Mesendoderm (in vitro differentiated cells): ENCODE data around the gene CDH23.

Experiments used
- DNase-seq: peaks from one replicate; pipeline ENCODE4 v3.0.0; 2013
- H2AK5ac ChIP-seq: 2 replicates; pipeline ENCODE4 v1.6.1; 2013; ENCODE audit warnings: low read length, inconsistent platforms
- H2BK120ac ChIP-seq: 2 replicates; pipeline ENCODE4 v1.6.1; 2013; ENCODE audit warnings: low read depth, mild to moderate bottlenecking, low read length, moderate library complexity, mixed read lengths
- H2BK15ac ChIP-seq: replicated peaks from 2 replicates; pipeline ENCODE4 v1.6.1; 2013; ENCODE audit warnings: low read depth, mild to moderate bottlenecking, moderate library complexity
- H2BK5ac ChIP-seq: 2 replicates; pipeline ENCODE4 v1.6.1; 2013; ENCODE audit warnings: low read length, inconsistent platforms
- H3K18ac ChIP-seq: 2 replicates; pipeline ENCODE4 v1.6.1; 2013; ENCODE audit warnings: mild to moderate bottlenecking, low read length, mixed read lengths
- H3K23ac ChIP-seq: one replicate; pipeline ENCODE4 v1.6.1; 2013; ENCODE audit warnings: low read length
- H3K27ac ChIP-seq: 2 replicates; pipeline ENCODE4 v1.5.1; 2013; ENCODE audit warnings: low read depth, mild to moderate bottlenecking, inconsistent platforms, low read length, moderate library complexity
- H3K27me3 ChIP-seq: 2 replicates; pipeline ENCODE4 v1.6.1; 2013; ENCODE audit warnings: low read length, control low read depth, mild to moderate bottlenecking, inconsistent platforms; ENCODE audit not compliant: insufficient read depth, poor library complexity
- H3K36me3 ChIP-seq: 2 replicates; pipeline ENCODE4 v1.6.1; 2013; ENCODE audit warnings: low read length, inconsistent platforms; ENCODE audit not compliant: control insufficient read depth, insufficient read depth
- H3K4ac ChIP-seq: one replicate; pipeline ENCODE4 v1.6.1; 2013; ENCODE audit warnings: low read depth, mild to moderate bottlenecking, low read length, moderate library complexity
- H3K4me1 ChIP-seq: 2 replicates; pipeline ENCODE4 v1.6.1; 2013; ENCODE audit warnings: low read depth, low read length, inconsistent platforms; ENCODE audit not compliant: control insufficient read depth
- H3K4me2 ChIP-seq: 2 replicates; pipeline ENCODE4 v1.6.1; 2013; ENCODE audit warnings: low read length
- H3K4me3 ChIP-seq: 2 replicates; pipeline ENCODE4 v1.5.1; 2013; ENCODE audit warnings: mild to moderate bottlenecking, low read length
- H3K56ac ChIP-seq: one replicate; pipeline ENCODE4 v1.6.1; 2013; ENCODE audit warnings: low read length
- H3K79me1 ChIP-seq: 2 replicates; pipeline ENCODE4 v1.6.1; 2013; ENCODE audit warnings: low read length, inconsistent platforms
- H3K79me2 ChIP-seq: 2 replicates; pipeline ENCODE4 v1.6.1; 2013; ENCODE audit warnings: mild to moderate bottlenecking, low read length; ENCODE audit not compliant: control insufficient read depth, insufficient read depth
- H3K9ac ChIP-seq: 2 replicates; pipeline ENCODE4 v1.6.1; 2013; ENCODE audit warnings: low read length, inconsistent platforms
- H4K5ac ChIP-seq: one replicate; pipeline ENCODE4 v1.6.1; 2013; ENCODE audit warnings: low read length
- H4K8ac ChIP-seq: one replicate; pipeline ENCODE4 v1.6.1; 2013; ENCODE audit warnings: low read depth, mild to moderate bottlenecking, control low read depth, low read length, moderate library complexity
- WGBS: extraction: QIAGEN DNeasy Blood & Tissue Kit; methylation state at CpG from one replicate; pipeline ENCODE4 v1.1.7; 2013; ENCODE audit warnings: low lambda C conversion rate, missing lambda C conversion rate; ENCODE audit not compliant: insufficient coverage; ENCODE audit errors: extremely low coverage; 5-methylcytosine and 5-hydroxymethylcytosine counted together

Gene CDH23

DNA sequence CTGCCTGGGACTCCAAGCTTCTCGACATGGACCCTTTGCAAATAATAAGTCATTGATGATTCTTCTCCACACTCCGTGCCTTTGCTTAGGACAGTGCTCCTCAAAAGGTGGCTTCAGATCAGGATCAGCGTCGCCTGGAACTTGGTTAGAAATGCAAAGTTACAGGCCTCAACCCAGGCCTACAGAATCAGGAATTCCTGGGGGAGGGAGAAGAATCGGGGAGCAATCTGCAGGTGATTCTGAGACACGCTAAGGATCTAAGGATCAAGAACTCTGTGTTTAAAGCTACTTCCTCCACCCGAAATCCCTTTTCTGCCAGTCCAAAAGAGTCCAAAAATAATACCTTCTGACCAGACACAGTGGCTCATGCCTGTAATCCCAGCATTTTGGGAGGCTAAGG is 244.7 kb downstream of the CDH23 start:
- no peaks in the 10 kb centered on the region for H3K36me3 ChIP-seq
- peak overlapping the region; percentile 27 for H3K56ac ChIP-seq
- H3K9ac ChIP-seq, result no peak overlapping the region
- H3K79me1 ChIP-seq, result no peaks in the 10 kb centered on the region
- H2BK15ac ChIP-seq, result no peak overlapping the region
- no peak overlapping the region for H2BK5ac ChIP-seq
- no peaks in the 10 kb centered on the region for H3K79me2 ChIP-seq
- H2AK5ac ChIP-seq, result no peak overlapping the region
- no peak overlapping the region for H3K4me3 ChIP-seq
- H4K8ac ChIP-seq, result no peak overlapping the region
- no CpG with 5 or more reads among the region's 7 CpGs for whole genome bisulfite sequencing
- H3K27ac ChIP-seq, result no peak overlapping the region
- no peak overlapping the region for H3K4ac ChIP-seq
- H3K4me2 ChIP-seq, result no peak overlapping the region
- H3K27me3 ChIP-seq, result no peaks in the 10 kb centered on the region
- no peak overlapping the region for H3K23ac ChIP-seq
- no peak overlapping the region for H2BK120ac ChIP-seq
- no peak overlapping the region for H4K5ac ChIP-seq
- no peak for DNase-seq
- peaks cover 19% of the 10 kb centered on the region for H3K4me1 ChIP-seq
- H3K18ac ChIP-seq, result no peak overlapping the region

DNA sequence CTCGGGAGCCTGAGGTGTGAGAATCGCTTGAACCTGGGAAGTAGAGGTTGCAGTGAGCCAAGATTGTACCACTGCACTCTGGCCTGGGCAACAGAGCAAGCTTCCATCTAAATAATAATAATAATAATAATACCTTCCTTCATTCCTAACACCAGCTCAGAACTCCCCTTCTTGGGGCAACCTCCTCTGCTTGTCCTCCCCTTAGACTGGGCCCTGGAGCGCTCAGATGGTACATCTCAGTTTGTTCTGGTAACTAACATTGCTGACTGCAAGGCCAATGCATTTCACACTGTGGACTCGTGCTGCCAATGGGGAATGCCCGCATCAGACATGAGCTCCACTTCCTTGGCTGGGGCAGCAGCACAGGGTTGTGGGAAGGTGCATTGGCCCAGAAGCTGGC is 245.3 kb downstream of the CDH23 start:
- Histone ChIP-seq H3K79me1 (no peaks in the 10 kb centered on the region), H2AK5ac (no peak overlapping the region), H3K18ac (no peak overlapping the region), H3K4ac (no peak overlapping the region), H3K4me1 (peaks cover 19% of the 10 kb centered on the region), H3K23ac (no peak overlapping the region), H3K4me2 (no peak overlapping the region), H4K5ac (no peak overlapping the region), H3K4me3 (no peak overlapping the region), H4K8ac (no peak overlapping the region), H2BK5ac (no peak overlapping the region), H3K27me3 (no peaks in the 10 kb centered on the region), H3K56ac (no peak overlapping the region), H3K36me3 (no peaks in the 10 kb centered on the region), H3K79me2 (no peaks in the 10 kb centered on the region), H2BK15ac (no peak overlapping the region), H2BK120ac (no peak overlapping the region), H3K9ac (no peak overlapping the region), H3K27ac (no peak overlapping the region)
- no peak for DNase-seq
- no CpG with 5 or more reads among the region's 5 CpGs for WGBS

DNA sequence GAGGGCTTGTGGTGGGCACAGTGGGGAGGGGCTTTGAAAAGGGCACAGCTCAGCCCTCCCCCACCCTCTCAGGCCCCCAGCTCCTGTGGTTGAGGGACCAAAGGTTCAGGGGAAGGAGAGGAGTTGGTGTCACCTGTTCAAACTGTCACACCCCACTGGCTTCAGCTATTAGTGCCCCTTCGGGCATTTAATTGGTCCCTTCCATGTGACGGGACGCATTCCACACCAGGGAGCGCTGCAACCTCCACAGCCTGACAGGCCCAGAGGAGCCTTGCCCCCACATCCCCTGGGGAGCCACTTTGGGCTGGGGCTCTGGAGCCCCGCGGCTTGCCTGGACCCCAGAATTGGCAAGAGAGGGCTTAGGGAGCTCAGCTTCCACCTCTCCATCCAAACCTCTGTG is 247.2 kb downstream of the CDH23 start:
- Histone ChIP-seq H3K27me3 (no peaks in the 10 kb centered on the region), H3K79me2 (no peaks in the 10 kb centered on the region), H3K79me1 (no peaks in the 10 kb centered on the region), H3K4me3 (no peak overlapping the region), H3K4me1 (peaks cover 14% of the 10 kb centered on the region), H2BK120ac (no peak overlapping the region), H3K9ac (no peak overlapping the region), H3K4me2 (no peak overlapping the region), H3K18ac (no peak overlapping the region), H4K5ac (no peak overlapping the region), H3K56ac (no peak overlapping the region), H4K8ac (no peak overlapping the region), H3K4ac (no peak overlapping the region), H2BK15ac (no peak overlapping the region), H2BK5ac (no peak overlapping the region), H2AK5ac (no peak overlapping the region), H3K27ac (no peak overlapping the region), H3K36me3 (no peaks in the 10 kb centered on the region), H3K23ac (no peak overlapping the region)
- WGBS, result no CpG with 5 or more reads among the region's 6 CpGs
- no peak for DNase-seq

DNA sequence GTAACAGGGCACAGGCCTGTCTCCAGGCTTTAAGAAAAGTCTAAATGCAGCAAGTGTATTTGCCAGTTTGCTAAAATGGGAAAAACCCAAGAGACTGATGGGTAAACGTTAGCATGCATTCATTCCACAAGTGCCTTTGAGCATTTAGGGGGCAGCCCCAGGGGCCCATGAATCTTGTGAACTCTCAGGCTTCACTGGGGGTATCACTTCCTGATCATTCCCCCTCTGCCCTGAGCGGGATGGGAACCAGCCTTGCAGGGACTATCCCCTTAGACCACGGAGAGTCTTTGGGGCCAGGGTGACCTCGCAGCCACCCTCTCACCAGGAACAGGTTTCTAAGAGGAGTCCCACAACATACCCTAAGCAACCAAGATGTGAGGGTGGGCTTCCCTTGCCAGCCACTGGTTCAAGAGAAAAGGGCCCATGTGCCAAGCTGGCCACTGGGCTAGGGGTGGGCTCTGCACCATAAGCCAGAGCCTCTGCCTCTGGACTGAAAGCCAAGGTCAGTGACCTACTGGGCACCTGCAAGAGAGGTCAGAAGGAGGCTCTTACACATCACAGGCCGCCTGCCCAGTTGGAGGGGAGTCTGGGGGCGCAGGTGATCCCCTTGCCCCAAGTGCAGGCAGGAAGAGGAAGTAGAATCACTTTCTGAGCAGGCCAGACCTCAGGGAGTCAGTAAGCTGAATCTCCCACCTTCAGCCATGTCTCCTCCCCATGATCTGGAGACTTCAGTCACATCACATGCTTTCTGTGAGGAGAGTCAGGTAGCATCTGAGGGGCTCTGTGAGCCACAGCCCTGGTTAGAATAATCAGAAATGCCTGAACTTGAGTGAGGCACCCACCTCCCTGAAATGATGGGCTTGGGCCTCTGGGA is 247.8 kb downstream of the CDH23 start:
- Histone ChIP-seq H2BK5ac (no peak overlapping the region), H3K36me3 (no peaks in the 10 kb centered on the region)

DNA sequence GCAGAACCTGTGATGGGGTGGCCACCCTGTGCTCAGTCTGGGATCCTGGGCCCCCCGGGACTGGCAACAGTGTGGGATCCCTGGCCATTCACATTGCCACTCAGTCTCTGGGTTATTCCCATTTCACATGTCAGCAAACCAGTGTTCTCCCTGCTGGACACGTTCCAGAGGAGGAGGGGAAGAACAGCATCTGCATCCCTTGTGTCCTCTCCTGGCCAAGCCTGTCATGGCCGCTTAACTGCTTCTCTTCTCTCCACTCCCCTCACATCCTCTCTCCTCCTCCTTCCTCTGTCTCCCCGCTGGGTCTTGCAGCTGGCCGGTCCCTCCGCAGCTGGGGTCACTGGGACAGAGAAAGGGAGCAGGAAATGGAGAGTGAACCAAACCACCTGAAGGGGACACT is 248.5 kb downstream of the CDH23 start:
- Histone ChIP-seq H3K27me3 (no peaks in the 10 kb centered on the region), H3K79me2 (no peaks in the 10 kb centered on the region), H3K56ac (no peak overlapping the region), H3K79me1 (no peaks in the 10 kb centered on the region), H3K4me1 (peaks cover 8% of the 10 kb centered on the region), H4K5ac (no peak overlapping the region), H2BK15ac (no peak overlapping the region), H2AK5ac (no peak overlapping the region), H2BK120ac (no peak overlapping the region), H4K8ac (no peak overlapping the region), H3K18ac (no peak overlapping the region), H3K36me3 (no peaks in the 10 kb centered on the region), H3K27ac (no peak overlapping the region), H3K4me3 (no peak overlapping the region), H3K4ac (no peak overlapping the region), H2BK5ac (no peak overlapping the region), H3K23ac (no peak overlapping the region), H3K4me2 (no peak overlapping the region), H3K9ac (no peak overlapping the region)
- no peak for DNase-seq
- no CpG with 5 or more reads among the region's 6 CpGs for WGBS

More for the DNA sequence above, 247.8 kb downstream of the CDH23 start:
- H4K5ac ChIP-seq, result no peak overlapping the region
- no peak overlapping the region for H3K56ac ChIP-seq
- no peak overlapping the region for H3K4me2 ChIP-seq
- no peak overlapping the region for H3K4ac ChIP-seq
- peaks cover 10% of the 10 kb centered on the region for H3K4me1 ChIP-seq
- no peak overlapping the region for H3K4me3 ChIP-seq
- H2AK5ac ChIP-seq, result no peak overlapping the region
- H2BK15ac ChIP-seq, result no peak overlapping the region
- H3K9ac ChIP-seq, result no peak overlapping the region
- H4K8ac ChIP-seq, result no peak overlapping the region
- H3K79me1 ChIP-seq, result no peaks in the 10 kb centered on the region
- H2BK120ac ChIP-seq, result no peak overlapping the region
- no peaks in the 10 kb centered on the region for H3K27me3 ChIP-seq
- DNase-seq, result no peak
- H3K27ac ChIP-seq, result no peak overlapping the region
- H3K79me2 ChIP-seq, result no peaks in the 10 kb centered on the region
- WGBS, result no CpG with 5 or more reads among the region's 6 CpGs
- H3K18ac ChIP-seq, result no peak overlapping the region
- H3K23ac ChIP-seq, result no peak overlapping the region

DNA sequence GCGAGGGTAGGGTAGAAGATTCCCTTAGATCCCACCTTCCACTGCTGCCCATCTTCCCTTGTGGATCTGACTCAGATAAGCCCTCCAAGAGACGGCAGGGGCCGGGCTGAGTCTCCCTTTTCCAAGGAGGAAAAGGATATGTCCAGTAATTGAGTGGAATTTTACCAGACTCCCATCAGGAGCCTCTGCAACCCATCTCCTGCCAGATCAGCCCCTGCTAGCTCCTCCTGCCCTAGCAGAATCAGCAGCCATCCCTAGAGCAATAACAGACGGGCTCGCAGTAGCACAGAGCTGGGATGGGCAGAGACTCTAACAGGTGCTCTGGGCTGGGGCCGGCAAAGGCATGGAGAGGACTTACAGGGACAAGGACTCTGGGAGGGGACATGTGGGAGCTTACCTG is 249.3 kb downstream of the CDH23 start:
- no peak overlapping the region for H3K27ac ChIP-seq
- no peak overlapping the region for H3K4me3 ChIP-seq
- no peak for DNase-seq
- no peak overlapping the region for H2AK5ac ChIP-seq
- no peak overlapping the region for H4K5ac ChIP-seq
- H3K36me3 ChIP-seq, result no peaks in the 10 kb centered on the region
- no peak overlapping the region for H4K8ac ChIP-seq
- WGBS, result no CpG with 5 or more reads among the region's 6 CpGs
- H3K9ac ChIP-seq, result no peak overlapping the region
- H2BK5ac ChIP-seq, result no peak overlapping the region
- no peak overlapping the region for H3K4ac ChIP-seq
- H3K4me1 ChIP-seq, result peaks cover 5% of the 10 kb centered on the region
- H3K4me2 ChIP-seq, result no peak overlapping the region
- no peak overlapping the region for H3K23ac ChIP-seq
- no peak overlapping the region for H2BK15ac ChIP-seq
- no peak overlapping the region for H3K18ac ChIP-seq
- H3K79me2 ChIP-seq, result no peaks in the 10 kb centered on the region
- no peak overlapping the region for H2BK120ac ChIP-seq
- H3K27me3 ChIP-seq, result no peaks in the 10 kb centered on the region
- H3K56ac ChIP-seq, result no peak overlapping the region
- H3K79me1 ChIP-seq, result no peaks in the 10 kb centered on the region
